ENCODE measurements around the gene NEK1.
"Not testable (repeated sequence)": the region's sequence is repeated elsewhere in the genome, so short reads cannot be mapped to it uniquely, and the experiment has no call there.

NEK1 gene

GRCh38 chr4:169626331-169627282 lies 14.2 kb upstream of the NEK1 start:
- peak; percentile 92 for DNase-seq (ENCODE audit: low spot score)

- no peak for DNase-seq (ENCODE audit: low spot score)
Measured at GRCh38 chr4:169625886-169626285, 13.5 kb upstream of the NEK1 start.

- not testable (repeated sequence) for DNase-seq (ENCODE audit: low spot score)
Measured at GRCh38 chr4:169624012-169624411, 11.6 kb upstream of the NEK1 start.

- peak; percentile 73 for DNase-seq (ENCODE audit: low spot score)
Measured at GRCh38 chr4:169622566-169622965, 10.2 kb upstream of the NEK1 start.

- DNase-seq (ENCODE audit: low spot score) = peak; percentile 86
Measured at GRCh38 chr4:169621731-169622492, 9.5 kb upstream of the NEK1 start.

GRCh38 chr4:169620880-169621248 lies 8.5 kb upstream of the NEK1 start:
- peak; percentile 86 for DNase-seq (ENCODE audit: low spot score)

GRCh38 chr4:169619958-169620879 lies 7.8 kb upstream of the NEK1 start, which contains the start of gene CLCN3:
Gene CLCN3 (plus strand): TSS chr4:169620578. CDS start chr4:169635929, 15,351 bp downstream.
- DNase-seq (ENCODE audit: low spot score) = peak; percentile 99

GRCh38 chr4:169619518-169619957 lies 7.2 kb upstream of the NEK1 start:
- DNase-seq (ENCODE audit: low spot score) = peak; percentile 91

GRCh38 chr4:169618986-169619385 lies 6.6 kb upstream of the NEK1 start:
- no peak for DNase-seq (ENCODE audit: low spot score)

- no peak for DNase-seq (ENCODE audit: low spot score)
Measured at GRCh38 chr4:169618286-169618685, 5.9 kb upstream of the NEK1 start.

- DNase-seq (ENCODE audit: low spot score) = no peak
Measured at GRCh38 chr4:169617306-169617705, 4.9 kb upstream of the NEK1 start.

GRCh38 chr4:169616846-169617245 lies 4.5 kb upstream of the NEK1 start:
- DNase-seq (ENCODE audit: low spot score) = no peak

GRCh38 chr4:169615467-169616106 lies 3.2 kb upstream of the NEK1 start:
- peak; percentile 27 for DNase-seq (ENCODE audit: low spot score)

GRCh38 chr4:169612871-169613859 lies 782 bp upstream of the NEK1 start:
- DNase-seq (ENCODE audit: low spot score) = peak; percentile 90

GRCh38 chr4:169611157-169611556 lies 1.2 kb downstream of the NEK1 start:
- peak; percentile 43 for DNase-seq (ENCODE audit: low spot score)

- peak; percentile 43 for DNase-seq (ENCODE audit: low spot score)
Measured at GRCh38 chr4:169604903-169605331, 7.5 kb downstream of the NEK1 start.

- peak; percentile 82 for DNase-seq (ENCODE audit: low spot score)
Measured at GRCh38 chr4:169604131-169604900, 8.1 kb downstream of the NEK1 start.

- DNase-seq (ENCODE audit: low spot score) = no peak
Measured at GRCh38 chr4:169603312-169603711, 9.1 kb downstream of the NEK1 start.

All from hematopoietic multipotent progenitor cell treated with erythropoietin and hydrocortisone succinate and interleukin-3 and kit ligand, for 17 days (in vitro differentiated cells).